Forelimb muscle (tissue), 1 donor: ENCODE measurements around the gene LTBP3. TPM values are rescaled to one million over a fixed set of nuclear protein-coding genes. Genes with fewer than 3 reads are reported as not detected.
A peak's percentile ranks its signal among the peaks of the same experiment; 100 is the strongest.

Source experiments
- DNase-seq: peaks from one replicate; pipeline ENCODE4 v3.0.0-alpha.2; 2013; ENCODE audit warnings: low read depth
- polyA plus RNA-seq: library from polyadenylated mRNA; unstranded; fragments of 120-200 nt; gene quantifications from one replicate; pipeline ENCODE4 v1.2.1, GENCODE V29; 2013; ENCODE audit not compliant: insufficient read length

LTBP3 gene
- polyA plus RNA-seq, 1 donor: 131 TPM

DNA sequence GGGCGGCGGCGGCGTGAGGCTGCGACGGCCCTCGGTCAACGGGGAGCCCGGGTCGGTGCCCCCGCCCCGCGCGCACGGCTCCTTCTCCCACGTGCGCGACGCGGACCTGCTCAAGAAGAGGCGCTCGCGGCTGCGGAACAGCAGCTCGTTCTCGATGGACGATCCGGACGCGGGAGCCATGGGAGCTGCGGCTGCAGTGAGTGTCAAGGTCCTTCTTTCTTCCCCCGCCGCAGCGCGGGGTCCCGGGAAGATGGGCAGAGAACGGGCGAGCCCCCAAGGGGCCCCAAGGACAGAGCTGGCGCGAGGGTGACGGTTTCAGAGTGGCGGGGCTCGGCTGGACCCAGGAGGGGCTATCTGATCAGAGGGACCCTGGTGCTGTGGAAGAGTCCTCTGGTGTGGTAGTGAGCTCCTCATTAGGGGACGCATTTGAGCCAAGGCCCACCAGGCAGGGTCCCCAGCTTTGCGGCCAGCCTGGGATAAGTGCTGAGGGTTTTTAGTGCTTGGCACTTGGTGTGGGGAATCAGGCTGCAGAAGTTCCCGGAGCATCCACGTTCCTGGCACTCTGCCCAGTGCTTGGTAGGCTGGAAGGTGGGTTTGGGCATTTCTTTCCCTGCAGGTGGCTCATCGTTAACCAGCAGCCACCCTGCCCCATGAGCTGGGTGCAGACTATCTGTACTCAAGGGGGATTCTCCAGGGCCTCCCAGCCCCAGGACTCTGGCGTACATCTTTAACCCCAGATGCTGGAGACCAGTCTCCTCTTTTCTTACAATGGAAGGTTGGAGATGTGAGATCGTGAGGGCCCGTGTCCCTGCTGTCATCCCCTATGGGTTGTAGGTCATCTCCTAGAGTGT is 27.5 kb upstream of the LTBP3 start:
- no peak for DNase-seq

GRCh38 chr11:65584723-65585171 is 26.6 kb upstream of the LTBP3 start:
- DNase-seq: no peak

- DNase-seq: no peak
Measured at GRCh38 chr11:65584106-65584505, 25.9 kb upstream of the LTBP3 start.

DNA sequence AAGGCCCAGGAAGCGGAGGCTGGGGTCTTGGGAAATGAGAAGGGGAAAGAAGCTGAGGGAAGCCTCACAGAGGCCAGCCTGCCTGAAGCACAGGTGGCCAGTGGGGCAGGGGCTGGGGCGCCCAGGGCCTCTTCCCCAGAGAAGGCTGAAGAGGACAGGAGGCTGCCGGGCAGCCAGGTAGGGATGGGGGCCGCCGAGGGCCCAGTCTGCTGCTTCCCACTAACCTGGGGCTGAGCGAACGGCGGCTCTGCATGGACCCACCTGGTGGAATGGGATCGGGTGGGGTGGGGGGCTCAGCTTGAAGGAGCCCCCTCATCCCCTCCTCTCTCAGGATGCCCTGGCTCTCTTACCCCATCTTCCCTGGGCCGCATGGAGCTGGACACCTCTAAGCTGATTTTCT is 25.4 kb upstream of the LTBP3 start:
- no peak for DNase-seq

- DNase-seq: no peak
Measured at GRCh38 chr11:65581928-65582327, 23.8 kb upstream of the LTBP3 start.

GRCh38 chr11:65580756-65581155 is 22.6 kb upstream of the LTBP3 start:
- DNase-seq: no peak

- DNase-seq: no peak
Measured at GRCh38 chr11:65580031-65580692, 22.0 kb upstream of the LTBP3 start.

DNA sequence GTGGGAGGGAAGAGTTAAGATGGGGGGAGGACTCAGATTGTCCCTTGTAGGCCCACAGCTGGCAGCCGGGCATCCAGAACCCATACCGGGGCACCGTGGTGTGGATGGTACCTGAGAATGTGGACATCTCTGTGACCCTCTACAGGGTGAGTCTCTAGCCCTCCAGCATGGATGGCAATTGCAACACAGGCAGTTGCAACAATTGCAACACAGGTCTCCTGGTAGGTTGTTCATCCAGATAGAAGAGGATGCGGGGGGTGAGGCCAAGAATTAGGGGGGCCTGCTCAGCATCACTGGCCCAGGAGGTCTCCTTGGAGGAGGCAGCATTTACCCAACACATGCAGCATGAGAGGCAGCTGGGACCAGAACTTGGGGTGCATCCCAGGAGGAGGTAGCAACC is 21.1 kb upstream of the LTBP3 start:
- DNase-seq: no peak

- no peak for DNase-seq
Measured at GRCh38 chr11:65578667-65579066, 20.5 kb upstream of the LTBP3 start.

DNA sequence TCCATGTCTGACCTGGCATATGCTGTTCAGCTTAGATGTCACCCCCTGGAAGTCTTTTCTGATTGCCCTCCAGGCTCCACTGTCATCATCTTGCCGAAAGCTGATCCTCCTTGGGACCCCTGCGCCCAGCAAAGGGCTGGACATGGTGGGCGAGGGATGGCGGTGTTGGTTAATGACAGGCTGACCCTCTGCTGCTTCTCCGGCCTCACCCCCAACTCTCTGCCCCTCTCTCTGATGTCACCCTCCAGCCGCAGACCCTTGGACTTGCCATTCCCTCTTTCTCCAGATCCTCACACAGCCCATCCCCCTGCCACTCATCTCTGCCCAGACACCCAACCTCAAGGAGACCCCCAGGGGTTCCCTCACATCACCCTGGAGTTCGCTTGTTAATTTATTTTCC is 20.0 kb upstream of the LTBP3 start:
- DNase-seq: no peak

DNA sequence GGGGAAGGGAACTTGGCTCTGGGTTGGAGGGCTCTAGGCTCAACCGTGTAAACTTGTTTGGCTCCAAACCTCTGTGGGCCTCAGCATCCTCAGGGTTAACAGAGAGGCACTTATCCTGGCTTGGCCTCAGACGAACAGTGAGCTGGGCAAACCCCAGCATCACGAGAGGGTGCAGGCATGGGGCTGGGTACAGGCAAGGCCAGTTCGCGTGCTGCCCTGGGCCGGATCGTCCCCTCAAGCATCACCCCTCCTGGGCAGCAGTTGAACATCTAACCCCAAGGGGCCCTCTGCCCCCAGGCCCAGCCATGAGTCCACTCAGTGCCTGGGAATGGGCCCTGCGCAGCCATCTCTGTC is 19.6 kb upstream of the LTBP3 start:
- DNase-seq: no peak

GRCh38 chr11:65576867-65577755 is 19.0 kb upstream of the LTBP3 start:
- no peak for DNase-seq

GRCh38 chr11:65576232-65576866 is 18.2 kb upstream of the LTBP3 start:
- DNase-seq: no peak

GRCh38 chr11:65575568-65576231 is 17.5 kb upstream of the LTBP3 start, which contains the start of gene EHBP1L1:
Gene EHBP1L1, plus strand, starts transcription at chr11:65576053. Its CDS starts 250 bp downstream, at chr11:65576303.
- no peak for DNase-seq

GRCh38 chr11:65574811-65575567 is 16.8 kb upstream of the LTBP3 start:
- no peak for DNase-seq

- peak; percentile 77 for DNase-seq
Measured at GRCh38 chr11:65574109-65574810, 16.1 kb upstream of the LTBP3 start.

GRCh38 chr11:65573391-65574079 is 15.4 kb upstream of the LTBP3 start:
- DNase-seq: no peak

GRCh38 chr11:65572356-65573051 is 14.3 kb upstream of the LTBP3 start, which contains the start of gene FAM89B:
Gene FAM89B, plus strand, starts transcription at chr11:65572538. Its CDS starts 132 bp downstream, at chr11:65572670.
- DNase-seq: peak; percentile 68
